Fibroblast of lung (primary cell): ENCODE measurements around the gene ATP11A.

Source experiments
- CTCF ChIP-seq, 2 donors: IDR thresholded peaks in 1 of 2; conservative IDR thresholded peaks in 1 of 2; 1 replicate in 1 of 2; 2 replicates in 1 of 2; pipeline ENCODE4 v1.5.1; 2011 to 2012; ENCODE audit warnings: low read length in 2 of 2, control low read depth in 1 of 2, inconsistent platforms in 1 of 2, low read depth in 1 of 2, mild to moderate bottlenecking in 1 of 2
- EZH2 ChIP-seq: IDR thresholded peaks from 2 replicates; pipeline ENCODE4 v1.5.1; 2012; ENCODE audit warnings: low read length, control low read depth, mild to moderate bottlenecking; ENCODE audit errors: missing control alignments

GRCh38 chr13:112796190-112796915 lies 106.5 kb downstream of the ATP11A start:
- TF ChIP-seq CTCF (conservative IDR thresholded peaks at IDR 0.05 in 1 of 2, IDR thresholded peaks at IDR 0.05 in 1 of 2; ENCODE audit: low read depth in 1 of 2, low read length in 2 of 2) = no peak
- TF ChIP-seq EZH2 = no peak
